Neuronal stem cell (in vitro differentiated cells): Measurements from ENCODE around the gene ADD3.
"Not testable (repeated sequence)": the region's sequence is repeated elsewhere in the genome, so short reads cannot be mapped to it uniquely, and the experiment has no call there.

Experiments used
- DNase-seq: peaks from one replicate; pipeline ENCODE4 v3.0.0-alpha.2; 2013; ENCODE audit warnings: low spot score
- H2AFZ ChIP-seq: one replicate; pipeline ENCODE4 v1.6.1; 2013; ENCODE audit warnings: mild to moderate bottlenecking, low read length, inconsistent platforms
- H2AK5ac ChIP-seq: 2 replicates; pipeline ENCODE4 v1.6.1; 2013; ENCODE audit warnings: low read depth, mild to moderate bottlenecking, inconsistent platforms, low read length, moderate library complexity, mixed read lengths
- H2BK120ac ChIP-seq: 2 replicates; pipeline ENCODE4 v1.6.1; 2013; ENCODE audit warnings: low read depth, mild to moderate bottlenecking, inconsistent platforms, low read length, moderate library complexity, mixed read lengths
- H2BK12ac ChIP-seq: one replicate; pipeline ENCODE4 v1.6.1; 2013; ENCODE audit warnings: low read length, inconsistent platforms
- H2BK15ac ChIP-seq: 2 replicates; pipeline ENCODE4 v1.6.1; 2013; ENCODE audit warnings: mild to moderate bottlenecking, low read length, inconsistent platforms, mixed read lengths
- H2BK5ac ChIP-seq: one replicate; pipeline ENCODE4 v1.6.1; 2013; ENCODE audit warnings: inconsistent platforms, mild to moderate bottlenecking, low read length, moderate library complexity
- H3K14ac ChIP-seq: one replicate; pipeline ENCODE4 v1.6.1; 2013; ENCODE audit warnings: low read length, inconsistent platforms
- H3K18ac ChIP-seq: 2 replicates; pipeline ENCODE4 v1.6.1; 2013; ENCODE audit warnings: low read length, inconsistent platforms
- H3K23ac ChIP-seq: 2 replicates; pipeline ENCODE4 v1.6.1; 2013; ENCODE audit warnings: low read depth, mild to moderate bottlenecking, mixed read lengths, low read length, inconsistent platforms; ENCODE audit not compliant: poor library complexity
- H3K27ac ChIP-seq: replicated peaks from 3 replicates; pipeline ENCODE4 v1.5.1; 2013; ENCODE audit warnings: low read length, inconsistent platforms
- H3K27me3 ChIP-seq, 3 experiments: 2 replicates each; pipeline ENCODE4 v1.6.1; 2013; ENCODE audit warnings: low read length in 3 of 3, mild to moderate bottlenecking in 2 of 3, inconsistent platforms in 1 of 3, low read depth in 1 of 3, mixed read lengths in 1 of 3, moderate library complexity in 1 of 3; ENCODE audit not compliant: control insufficient read depth in 3 of 3, insufficient read depth in 3 of 3
- H3K36me3 ChIP-seq, 2 donors: replicated peaks in 1 of 2; 2 replicates each; pipeline ENCODE4 v1.6.1; 2013; ENCODE audit warnings: low read length in 2 of 2; ENCODE audit not compliant: control insufficient read depth in 2 of 2, insufficient read depth in 2 of 2
- H3K4ac ChIP-seq: 2 replicates; pipeline ENCODE4 v1.6.1; 2013; ENCODE audit warnings: inconsistent platforms, mild to moderate bottlenecking, low read length, moderate library complexity
- H3K4me1 ChIP-seq, 2 donors: 1 replicate in 1 of 2; 2 replicates in 1 of 2; pipeline ENCODE4 v1.6.1; 2013; ENCODE audit warnings: low read length in 2 of 2, low read depth in 1 of 2; ENCODE audit not compliant: control insufficient read depth in 2 of 2, insufficient read depth in 1 of 2
- H3K4me2 ChIP-seq: one replicate; pipeline ENCODE4 v1.6.1; 2013; ENCODE audit warnings: mild to moderate bottlenecking, low read length, inconsistent platforms; ENCODE audit not compliant: insufficient read depth, poor library complexity, severe bottlenecking
- H3K4me3 ChIP-seq, 2 donors: 2 replicates each; pipeline ENCODE4 v1.5.1; 2013; ENCODE audit warnings: low read length in 2 of 2, mild to moderate bottlenecking in 2 of 2, inconsistent platforms in 1 of 2, moderate library complexity in 1 of 2
- H3K79me1 ChIP-seq: one replicate; pipeline ENCODE4 v1.6.1; 2013; ENCODE audit warnings: low read depth, mild to moderate bottlenecking, inconsistent platforms, low read length, moderate library complexity
- H3K9ac ChIP-seq: one replicate; pipeline ENCODE4 v1.6.1; 2013; ENCODE audit warnings: mild to moderate bottlenecking, low read depth, low read length, inconsistent platforms; ENCODE audit not compliant: poor library complexity
- H3K9me3 ChIP-seq, 2 donors: replicated peaks in 1 of 2; 2 replicates each; pipeline versions ENCODE3 to v1.6.1; 2013; ENCODE audit warnings: low read length in 2 of 2, mild to moderate bottlenecking in 2 of 2, inconsistent platforms in 1 of 2, low read depth in 1 of 2, mixed read lengths in 1 of 2, moderate library complexity in 1 of 2; ENCODE audit not compliant: control insufficient read depth in 2 of 2, insufficient read depth in 1 of 2
- H4K8ac ChIP-seq: one replicate; pipeline ENCODE4 v1.6.1; 2013; ENCODE audit warnings: low read depth, mild to moderate bottlenecking, inconsistent platforms, low read length, moderate library complexity
- H4K91ac ChIP-seq: one replicate; pipeline ENCODE4 v1.6.1; 2013; ENCODE audit warnings: low read length, low read depth, mild to moderate bottlenecking, inconsistent platforms; ENCODE audit not compliant: poor library complexity
- WGBS, 2 donors: extraction: QIAGEN DNeasy Blood & Tissue Kit; methylation state at CpG; one replicate each; pipeline ENCODE4 v1.1.7; 2013; ENCODE audit warnings: missing lambda C conversion rate in 2 of 2, mixed read lengths in 1 of 2; ENCODE audit not compliant: insufficient read length in 2 of 2, insufficient replicate concordance in 1 of 2; ENCODE audit errors: extremely low coverage in 2 of 2; 5-methylcytosine and 5-hydroxymethylcytosine counted together

ADD3 gene

GRCh38 chr10:110049889-110050591 is 42.3 kb downstream of the ADD3 start:
- not testable (repeated sequence) for H2AFZ ChIP-seq, H2BK120ac ChIP-seq, H3K4me2 ChIP-seq, H3K4me1 ChIP-seq, H3K27ac ChIP-seq, DNase-seq, H3K14ac ChIP-seq, H3K4me3 ChIP-seq, H3K27me3 ChIP-seq, H4K8ac ChIP-seq, H2BK12ac ChIP-seq, H3K4ac ChIP-seq, H4K91ac ChIP-seq, H3K9ac ChIP-seq, H3K79me1 ChIP-seq, H3K36me3 ChIP-seq, H2BK15ac ChIP-seq, H3K23ac ChIP-seq, H2AK5ac ChIP-seq, H2BK5ac ChIP-seq, H3K18ac ChIP-seq
- peaks cover 5 to 20% of the 10 kb centered on the region in 2 donors for H3K9me3 ChIP-seq
- no CpG with 5 or more reads among the region's 7 CpGs for WGBS, 2 donors

GRCh38 chr10:110051487-110051886 is 43.7 kb downstream of the ADD3 start:
- no peak for DNase-seq
- Histone ChIP-seq H3K36me3 (no peaks in the 10 kb centered on the region), H4K8ac (no peak overlapping the region), H3K4ac (no peak overlapping the region), H2BK15ac (no peak overlapping the region), H2AFZ (no peak overlapping the region), H2BK120ac (no peak overlapping the region), H3K27ac (no peak overlapping the region), H3K4me2 (no peak overlapping the region), H2BK12ac (no peak overlapping the region), H4K91ac (no peak overlapping the region), H3K9ac (no peak overlapping the region), H3K27me3 (no peaks in the 10 kb centered on the region), H3K79me1 (peaks cover 7% of the 10 kb centered on the region), H3K9me3 (peaks cover 5 to 20% of the 10 kb centered on the region in 2 donors), H3K23ac (no peak overlapping the region), H3K4me3 (no peak overlapping the region), H3K14ac (no peak overlapping the region), H2AK5ac (no peak overlapping the region), H3K18ac (no peak overlapping the region), H3K4me1 (no peaks in the 10 kb centered on the region), H2BK5ac (no peak overlapping the region)
- no CpG with 5 or more reads among the region's 2 CpGs for WGBS, 2 donors

GRCh38 chr10:110052916-110053315 is 45.1 kb downstream of the ADD3 start:
- Histone ChIP-seq H3K27ac (no peak overlapping the region), H3K23ac (no peak overlapping the region), H2BK12ac (no peak overlapping the region), H3K27me3 (no peaks in the 10 kb centered on the region), H3K4ac (no peak overlapping the region), H2AFZ (no peak overlapping the region), H2BK15ac (no peak overlapping the region), H3K18ac (no peak overlapping the region), H3K9ac (no peak overlapping the region), H4K8ac (no peak overlapping the region), H3K9me3 (peaks cover 5 to 14% of the 10 kb centered on the region in 2 donors), H2BK120ac (no peak overlapping the region), H3K4me2 (no peak overlapping the region), H3K36me3 (no peaks in the 10 kb centered on the region), H3K4me3 (no peak overlapping the region), H3K14ac (no peak overlapping the region), H2BK5ac (no peak overlapping the region), H3K4me1 (peaks cover 0 to 2% of the 10 kb centered on the region in 2 donors), H2AK5ac (no peak overlapping the region), H3K79me1 (peaks cover 6% of the 10 kb centered on the region), H4K91ac (no peak overlapping the region)
- DNase-seq: no peak

GRCh38 chr10:110056822-110057221 is 49.0 kb downstream of the ADD3 start:
- H3K27me3 ChIP-seq: no peaks in the 10 kb centered on the region
- H2BK5ac ChIP-seq: no peak overlapping the region
- H2BK12ac ChIP-seq: no peak overlapping the region
- no peak overlapping the region for H3K23ac ChIP-seq
- H4K8ac ChIP-seq: no peak overlapping the region
- H3K4ac ChIP-seq: no peak overlapping the region
- no peak overlapping the region for H3K9ac ChIP-seq
- H3K14ac ChIP-seq: no peak overlapping the region
- no CpG with 5 or more reads among the region's 2 CpGs for WGBS, 2 donors
- H3K4me1 ChIP-seq: peaks cover 3 to 17% of the 10 kb centered on the region in 2 donors
- no peak overlapping the region for H2AK5ac ChIP-seq
- H3K4me3 ChIP-seq: no peak overlapping the region
- no peak for DNase-seq
- H2AFZ ChIP-seq: no peak overlapping the region
- no peak overlapping the region for H3K27ac ChIP-seq
- no peaks in the 10 kb centered on the region for H3K9me3 ChIP-seq
- no peak overlapping the region for H2BK120ac ChIP-seq
- H2BK15ac ChIP-seq: no peak overlapping the region
- H3K36me3 ChIP-seq: no peaks in the 10 kb centered on the region
- no peak overlapping the region for H4K91ac ChIP-seq
- H3K18ac ChIP-seq: no peak overlapping the region
- H3K79me1 ChIP-seq: peaks cover 3% of the 10 kb centered on the region
- H3K4me2 ChIP-seq: no peak overlapping the region
